ENCODE results near the gene OSM. TPM values are rescaled to one million over a fixed set of nuclear protein-coding genes. Genes with fewer than 3 reads are reported as not detected.

The OSM gene
- total and polyA plus RNA-seq, 2 donors (not counting 3 experiments of a cell fraction or from before 2014, with no cell fraction given): not detected

DNA sequence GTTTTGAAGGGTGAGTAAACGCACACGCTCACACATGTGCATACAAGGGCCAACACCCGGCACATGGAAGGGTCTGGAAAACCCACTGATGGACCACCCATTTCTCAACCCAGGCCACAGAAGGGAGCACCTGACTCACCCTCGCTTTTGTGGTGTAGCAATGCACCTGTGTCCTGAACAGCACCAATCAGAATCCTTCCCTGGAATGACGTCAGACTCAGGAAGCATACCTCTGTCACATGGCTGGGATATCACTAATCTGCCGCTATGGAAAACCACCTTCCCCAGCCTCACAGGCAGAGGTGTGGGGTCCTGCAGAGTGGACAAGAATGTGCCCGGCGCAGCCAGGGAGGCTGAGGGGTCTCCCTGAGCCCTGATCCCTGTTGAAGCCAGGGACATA lies 9.0 kb upstream of the OSM start:
- H3K36me3 ChIP-seq (ENCODE audit: control insufficient read depth in 2 of 2, extremely low read depth in 1 of 2, insufficient read depth in 2 of 2, low read length in 2 of 2): no peaks in the 10 kb centered on the region
- H3K4me3 ChIP-seq (replicated peaks in 1 of 3; ENCODE audit: insufficient read depth in 1 of 3, low read depth in 1 of 3, low read length in 3 of 3): no peak overlapping the region
- intact Hi-C loops (cut with micrococcal nuclease): no loop called here
- ChIA-PET POLR2A (no interaction called here), CTCF (interaction anchor here (3.4 kb wide), 1 partner anchor 11 kb away, joined by 37 read pairs; no protein-coding TSS in a partner anchor)
- DNase-seq (ENCODE audit: low read depth, low spot score): no peak
- TF ChIP-seq POLR2AphosphoS5 (IDR thresholded peaks at IDR 0.05; ENCODE audit: insufficient read depth, low read depth, low read length) (no peak), GATA2 (IDR thresholded peaks at IDR 0.05; ENCODE audit: insufficient read depth, insufficient read length, low read depth, low read length) (no peak), FOS (IDR thresholded peaks at IDR 0.05; ENCODE audit: borderline replicate concordance, insufficient read depth, low read length) (no peak), JUN (IDR thresholded peaks at IDR 0.05; ENCODE audit: borderline replicate concordance, insufficient read depth, insufficient read length, low read depth) (no peak)
- TF ChIP-seq, protein P1, sequence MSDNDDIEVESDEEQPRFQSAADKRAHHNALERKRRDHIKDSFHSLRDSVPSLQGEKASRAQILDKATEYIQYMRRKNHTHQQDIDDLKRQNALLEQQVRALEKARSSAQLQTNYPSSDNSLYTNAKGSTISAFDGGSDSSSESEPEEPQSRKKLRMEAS (IDR thresholded peaks at IDR 0.05; ENCODE audit: insufficient read depth, insufficient read length): no peak
- no peaks in the 10 kb centered on the region for H3K9me1 ChIP-seq (replicated peaks; ENCODE audit: control insufficient read depth, extremely low read depth, insufficient read depth, low read length)
- BruUV-seq (replicated peaks): no TSS peak
- H2AFZ ChIP-seq (ENCODE audit: low read depth, low read length): no peak overlapping the region
- H3K9ac ChIP-seq (replicated peaks; ENCODE audit: extremely low read depth, insufficient read depth, low read length): no peak overlapping the region
- H3K27ac ChIP-seq (ENCODE audit: insufficient read depth, low read depth, low read length): no peak overlapping the region
- dilution Hi-C loops (cut with MboI; ENCODE audit: extremely low pct_ligation_motif_present, low sequenced_read_pairs): no loop called here
- FAIRE-seq: no peak
- H3K27me3 ChIP-seq (ENCODE audit: control insufficient read depth in 2 of 2, insufficient read depth in 2 of 2, low read length in 2 of 2): no peaks in the 10 kb centered on the region
- H3K79me2 ChIP-seq (ENCODE audit: control insufficient read depth, insufficient read depth, low read length): no peaks in the 10 kb centered on the region
- peaks cover 16% of the 10 kb centered on the region for H3K4me1 ChIP-seq (ENCODE audit: control insufficient read depth, extremely low read depth, insufficient read depth, low read length)
- H3K4me2 ChIP-seq (ENCODE audit: insufficient read depth, low read length): no peak overlapping the region
- H4K20me1 ChIP-seq (replicated peaks; ENCODE audit: control insufficient read depth, extremely low read depth, insufficient read depth, low read length): no peaks in the 10 kb centered on the region
- H3K9me3 ChIP-seq (replicated peaks; ENCODE audit: control insufficient read depth, insufficient read depth, low read length): no peaks in the 10 kb centered on the region

GRCh38 chr22:30274437-30274812 lies 7.8 kb upstream of the OSM start:
- TF ChIP-seq CTCF (IDR thresholded peaks at IDR 0.05; ENCODE audit: extremely low read depth in 1 of 2, insufficient read depth in 1 of 2, low read depth in 1 of 2, low read length in 2 of 2) (no peak), JUN (IDR thresholded peaks at IDR 0.05; ENCODE audit: borderline replicate concordance, insufficient read depth, insufficient read length, low read depth) (no peak), EZH2 (IDR thresholded peaks at IDR 0.05; ENCODE audit: borderline replicate concordance, low read depth, low read length, severe bottlenecking) (no peak), MYC (IDR thresholded peaks at IDR 0.05; ENCODE audit: low read depth, low read length) (no peak), POLR2A (IDR thresholded peaks at IDR 0.05; ENCODE audit: low read depth, low read length) (no peak), FOS (IDR thresholded peaks at IDR 0.05; ENCODE audit: borderline replicate concordance, insufficient read depth, low read length) (no peak), GATA2 (IDR thresholded peaks at IDR 0.05; ENCODE audit: insufficient read depth, insufficient read length, low read depth, low read length) (no peak)
- TF ChIP-seq, protein P1 (IDR thresholded peaks at IDR 0.05; ENCODE audit: insufficient read depth, insufficient read length): no peak
- Histone ChIP-seq H3K36me3 (ENCODE audit: control insufficient read depth in 2 of 2, extremely low read depth in 1 of 2, insufficient read depth in 2 of 2, low read length in 2 of 2) (no peaks in the 10 kb centered on the region), H2AFZ (ENCODE audit: low read depth, low read length) (no peak overlapping the region), H3K9me1 (replicated peaks; ENCODE audit: control insufficient read depth, extremely low read depth, insufficient read depth, low read length) (no peaks in the 10 kb centered on the region), H3K27me3 (ENCODE audit: control insufficient read depth in 2 of 2, insufficient read depth in 2 of 2, low read length in 2 of 2) (no peaks in the 10 kb centered on the region), H4K20me1 (replicated peaks; ENCODE audit: control insufficient read depth, extremely low read depth, insufficient read depth, low read length) (no peaks in the 10 kb centered on the region), H3K4me2 (ENCODE audit: insufficient read depth, low read length) (no peak overlapping the region), H3K79me2 (ENCODE audit: control insufficient read depth, insufficient read depth, low read length) (no peaks in the 10 kb centered on the region), H3K9me3 (replicated peaks; ENCODE audit: control insufficient read depth, insufficient read depth, low read length) (no peaks in the 10 kb centered on the region), H3K27ac (ENCODE audit: insufficient read depth, low read depth, low read length) (no peak overlapping the region), H3K4me1 (ENCODE audit: control insufficient read depth, extremely low read depth, insufficient read depth, low read length) (peaks cover 16% of the 10 kb centered on the region), H3K4me3 (replicated peaks in 1 of 3; ENCODE audit: insufficient read depth in 1 of 3, low read depth in 1 of 3, low read length in 3 of 3) (no peak overlapping the region), H3K9ac (replicated peaks; ENCODE audit: extremely low read depth, insufficient read depth, low read length) (no peak overlapping the region)
- DNase-seq (ENCODE audit: low read depth, low spot score) (no peak), FAIRE-seq (no peak)
- ChIA-PET POLR2A (no interaction called here), CTCF (no interaction called here)
- dilution Hi-C loops (cut with MboI; ENCODE audit: extremely low pct_ligation_motif_present, low sequenced_read_pairs) (no loop called here), intact Hi-C loops (cut with micrococcal nuclease) (no loop called here)
- BruUV-seq (replicated peaks): no TSS peak

Measured in endothelial cell of umbilical vein (primary cell).